ENCODE data around the gene P3H3. TPM values are rescaled to one million over a fixed set of nuclear protein-coding genes. Genes with fewer than 3 reads are reported as not detected.

The P3H3 gene
- total RNA-seq, 2 donors from 2014 or later = 66.1 to 77.7 TPM

GRCh38 chr12:6824085-6824775 is 4.0 kb upstream of the P3H3 start:
- Histone ChIP-seq H3K9me3 (no peaks in the 10 kb centered on the region), H3K4me1 (ENCODE audit: control insufficient read depth in 1 of 2, low read depth in 2 of 2) (peaks cover 12 to 39% of the 10 kb centered on the region in 2 donors), H3K27me3 (replicated peaks; ENCODE audit: insufficient read depth) (peaks cover 10% of the 10 kb centered on the region), H3K27ac (no peak overlapping the region), H3K36me3 (no peaks in the 10 kb centered on the region), H3K4me3 (no peak overlapping the region)
- no peak for TF ChIP-seq CTCF (IDR thresholded peaks at IDR 0.05)
- DNase-seq (ENCODE audit: low spot score) (no peak), ATAC-seq (ENCODE audit: insufficient number of reproducible peaks, low FRiP score, low read depth) (no peak)

GRCh38 chr12:6824901-6825381 is 3.3 kb upstream of the P3H3 start:
- H3K4me3 ChIP-seq = peak overlapping the region; percentile 54
- peaks cover 10% of the 10 kb centered on the region for H3K27me3 ChIP-seq (replicated peaks; ENCODE audit: insufficient read depth)
- no peaks in the 10 kb centered on the region for H3K9me3 ChIP-seq
- DNase-seq (ENCODE audit: low spot score) = no peak
- H3K36me3 ChIP-seq = no peaks in the 10 kb centered on the region
- no peak for ATAC-seq (ENCODE audit: insufficient number of reproducible peaks, low FRiP score, low read depth)
- no peak for TF ChIP-seq CTCF (IDR thresholded peaks at IDR 0.05)
- no peak overlapping the region for H3K27ac ChIP-seq
- peaks cover 12 to 46% of the 10 kb centered on the region in 2 donors for H3K4me1 ChIP-seq (ENCODE audit: control insufficient read depth in 1 of 2, low read depth in 2 of 2)

GRCh38 chr12:6825398-6826124 is 2.6 kb upstream of the P3H3 start:
- Histone ChIP-seq H3K27ac (no peak overlapping the region), H3K4me3 (peak overlapping the region; percentile 54), H3K36me3 (no peaks in the 10 kb centered on the region), H3K4me1 (ENCODE audit: control insufficient read depth in 1 of 2, low read depth in 2 of 2) (peaks cover 12 to 50% of the 10 kb centered on the region in 2 donors), H3K27me3 (replicated peaks; ENCODE audit: insufficient read depth) (peaks cover 10% of the 10 kb centered on the region), H3K9me3 (no peaks in the 10 kb centered on the region)
- ATAC-seq (ENCODE audit: insufficient number of reproducible peaks, low FRiP score, low read depth) (no peak), DNase-seq (ENCODE audit: low spot score) (peak; percentile 47)
- peak; percentile 93 for TF ChIP-seq CTCF (IDR thresholded peaks at IDR 0.05)

- no peak overlapping the region for H3K4me3 ChIP-seq
- H3K27me3 ChIP-seq (replicated peaks; ENCODE audit: insufficient read depth) = peaks cover 10% of the 10 kb centered on the region
- no peaks in the 10 kb centered on the region for H3K9me3 ChIP-seq
- no peak overlapping the region for H3K27ac ChIP-seq
- DNase-seq (ENCODE audit: low spot score) (no peak), ATAC-seq (ENCODE audit: insufficient number of reproducible peaks, low FRiP score, low read depth) (no peak)
- peaks cover 12 to 46% of the 10 kb centered on the region in 2 donors for H3K4me1 ChIP-seq (ENCODE audit: control insufficient read depth in 1 of 2, low read depth in 2 of 2)
- no peak for TF ChIP-seq CTCF (IDR thresholded peaks at IDR 0.05)
- peaks cover 4% of the 10 kb centered on the region for H3K36me3 ChIP-seq
Measured at GRCh38 chr12:6826125-6826733, 2.0 kb upstream of the P3H3 start.

Measured in thoracic aorta (tissue), 2 donors.